Measurements from ENCODE around the gene PHKG2.

DNA sequence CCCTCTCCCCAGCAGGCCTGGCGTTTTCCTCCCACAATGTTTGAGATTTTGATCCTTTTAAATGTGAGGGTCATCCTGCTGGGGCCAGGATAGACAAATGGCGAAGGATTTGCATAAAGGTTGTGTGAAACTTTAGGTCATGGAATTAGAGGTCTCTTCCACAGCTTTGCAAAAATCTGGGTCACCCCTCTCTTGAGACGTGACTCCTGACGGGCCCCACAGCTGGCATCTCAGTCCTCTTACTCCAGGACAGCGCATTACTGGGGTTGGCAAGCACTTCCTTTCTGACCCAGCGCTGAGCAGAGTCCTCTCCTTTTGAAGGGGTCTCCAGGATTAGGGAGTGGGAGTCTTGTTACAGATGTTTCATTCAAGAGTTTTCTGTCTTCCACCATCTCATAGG, 31.4 kb downstream of the PHKG2 start:
- TF ChIP-seq CTCF (IDR thresholded peaks at IDR 0.05 in 8 of 11, conservative IDR thresholded peaks at IDR 0.05 in 3 of 11), result no peak
- no peak for TF ChIP-seq POLR2A (IDR thresholded peaks at IDR 0.05)
- no peak for TF ChIP-seq POLR2AphosphoS5 (IDR thresholded peaks at IDR 0.05)

All from spleen (tissue), 7 donors.